Transverse colon (tissue), 3 donors: Measurements from ENCODE around the gene PRTG.

ENCODE experiments used
- POLR2A ChIP-seq: fragments of 450-650 bp; IDR thresholded peaks from one replicate; pipeline ENCODE4 v1.6.1; 2016; ENCODE audit warnings: antibody characterized with exemption, mild to moderate bottlenecking, moderate library complexity
- TF ChIP-seq, protein P1 (sequence below), 5 experiments: fragments of 200-600 bp in 3 of 5; fragments of 450-650 bp in 2 of 5; sonication (generic) in 3 of 5; IDR thresholded peaks; 1 replicate in 2 of 5; 2 replicates in 3 of 5; pipeline ENCODE4 v1.5.1; 2016 to 2017; ENCODE audit warnings: antibody characterized with exemption in 5 of 5, inconsistent platforms in 3 of 5, mild to moderate bottlenecking in 2 of 5, moderate library complexity in 1 of 5

DNA sequence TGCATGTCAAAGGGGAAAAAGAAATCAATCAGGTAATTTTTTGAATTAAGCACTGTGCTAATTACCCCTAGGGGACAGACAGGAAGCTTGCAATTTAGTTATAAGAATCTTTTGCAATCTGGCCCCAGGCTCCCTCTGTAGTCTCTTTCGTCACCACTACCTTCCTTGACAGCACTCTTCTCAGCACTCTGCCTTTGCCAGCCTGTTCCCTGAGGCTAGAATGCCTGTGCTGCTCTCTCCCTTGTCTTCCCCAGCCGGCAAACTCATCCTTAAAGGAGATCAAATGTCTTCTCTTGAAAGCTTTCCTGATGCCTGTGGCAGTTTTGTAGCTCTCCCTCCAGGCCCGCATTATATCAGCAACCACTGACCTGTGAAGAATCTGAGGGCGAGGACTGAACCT is 32.4 kb upstream of the PRTG start:
- TF ChIP-seq, protein P1, sequence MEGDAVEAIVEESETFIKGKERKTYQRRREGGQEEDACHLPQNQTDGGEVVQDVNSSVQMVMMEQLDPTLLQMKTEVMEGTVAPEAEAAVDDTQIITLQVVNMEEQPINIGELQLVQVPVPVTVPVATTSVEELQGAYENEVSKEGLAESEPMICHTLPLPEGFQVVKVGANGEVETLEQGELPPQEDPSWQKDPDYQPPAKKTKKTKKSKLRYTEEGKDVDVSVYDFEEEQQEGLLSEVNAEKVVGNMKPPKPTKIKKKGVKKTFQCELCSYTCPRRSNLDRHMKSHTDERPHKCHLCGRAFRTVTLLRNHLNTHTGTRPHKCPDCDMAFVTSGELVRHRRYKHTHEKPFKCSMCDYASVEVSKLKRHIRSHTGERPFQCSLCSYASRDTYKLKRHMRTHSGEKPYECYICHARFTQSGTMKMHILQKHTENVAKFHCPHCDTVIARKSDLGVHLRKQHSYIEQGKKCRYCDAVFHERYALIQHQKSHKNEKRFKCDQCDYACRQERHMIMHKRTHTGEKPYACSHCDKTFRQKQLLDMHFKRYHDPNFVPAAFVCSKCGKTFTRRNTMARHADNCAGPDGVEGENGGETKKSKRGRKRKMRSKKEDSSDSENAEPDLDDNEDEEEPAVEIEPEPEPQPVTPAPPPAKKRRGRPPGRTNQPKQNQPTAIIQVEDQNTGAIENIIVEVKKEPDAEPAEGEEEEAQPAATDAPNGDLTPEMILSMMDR (IDR thresholded peaks at IDR 0.05), result no peak
- no peak for TF ChIP-seq POLR2A
